HG02943 (cell line): ENCODE data around the gene PRKAA1.
A peak's percentile ranks its signal among the peaks of the same experiment; 100 is the strongest.
"Not testable (repeated sequence)": the region's sequence is repeated elsewhere in the genome, so short reads cannot be mapped to it uniquely, and the experiment has no call there.

Experiments used
- ATAC-seq: cut with Tn5 transposase; IDR thresholded peaks from one replicate; pipeline ENCODE4 v1.9.1; 2021; ENCODE audit warnings: mild to moderate bottlenecking, low read depth, moderate library complexity; ENCODE audit not compliant: unreplicated experiment

Gene PRKAA1

GRCh38 chr5:40826489-40827187 lies 28.5 kb upstream of the PRKAA1 start:
- no peak for ATAC-seq

- not testable (repeated sequence) for ATAC-seq
Measured at GRCh38 chr5:40825461-40826043, 27.4 kb upstream of the PRKAA1 start.

- ATAC-seq = no peak
Measured at GRCh38 chr5:40823459-40823858, 25.3 kb upstream of the PRKAA1 start.

- ATAC-seq = no peak
Measured at GRCh38 chr5:40813698-40814281, 15.6 kb upstream of the PRKAA1 start.

GRCh38 chr5:40812125-40812524 lies 14.0 kb upstream of the PRKAA1 start:
- ATAC-seq = no peak

- ATAC-seq = no peak
Measured at GRCh38 chr5:40801771-40802562, 3.8 kb upstream of the PRKAA1 start.

GRCh38 chr5:40799258-40799657 lies 1.1 kb upstream of the PRKAA1 start:
- ATAC-seq = no peak

- ATAC-seq = no peak
Measured at GRCh38 chr5:40798801-40799210, 632 bp upstream of the PRKAA1 start.

- peak; percentile 49 for ATAC-seq
Measured at GRCh38 chr5:40797273-40798011, 732 bp downstream of the PRKAA1 start.

- no peak for ATAC-seq
Measured at GRCh38 chr5:40796487-40796889, 1.7 kb downstream of the PRKAA1 start.

- not testable (repeated sequence) for ATAC-seq
Measured at GRCh38 chr5:40794877-40795276, 3.3 kb downstream of the PRKAA1 start.

- not testable (repeated sequence) for ATAC-seq
Measured at GRCh38 chr5:40794340-40794739, 3.8 kb downstream of the PRKAA1 start.

GRCh38 chr5:40792691-40793090 lies 5.5 kb downstream of the PRKAA1 start:
- ATAC-seq = not testable (repeated sequence)

- ATAC-seq = no peak
Measured at GRCh38 chr5:40791715-40792139, 6.4 kb downstream of the PRKAA1 start.

GRCh38 chr5:40790947-40791593 lies 7.1 kb downstream of the PRKAA1 start:
- no peak for ATAC-seq

- not testable (repeated sequence) for ATAC-seq
Measured at GRCh38 chr5:40788941-40789340, 9.2 kb downstream of the PRKAA1 start.

GRCh38 chr5:40787986-40788385 lies 10.2 kb downstream of the PRKAA1 start:
- ATAC-seq = no peak

- not testable (repeated sequence) for ATAC-seq
Measured at GRCh38 chr5:40786664-40787063, 11.5 kb downstream of the PRKAA1 start.

- ATAC-seq = no peak
Measured at GRCh38 chr5:40784916-40785315, 13.3 kb downstream of the PRKAA1 start.
